ENCODE measurements around the gene TNFRSF4.

TNFRSF4 gene

DNA sequence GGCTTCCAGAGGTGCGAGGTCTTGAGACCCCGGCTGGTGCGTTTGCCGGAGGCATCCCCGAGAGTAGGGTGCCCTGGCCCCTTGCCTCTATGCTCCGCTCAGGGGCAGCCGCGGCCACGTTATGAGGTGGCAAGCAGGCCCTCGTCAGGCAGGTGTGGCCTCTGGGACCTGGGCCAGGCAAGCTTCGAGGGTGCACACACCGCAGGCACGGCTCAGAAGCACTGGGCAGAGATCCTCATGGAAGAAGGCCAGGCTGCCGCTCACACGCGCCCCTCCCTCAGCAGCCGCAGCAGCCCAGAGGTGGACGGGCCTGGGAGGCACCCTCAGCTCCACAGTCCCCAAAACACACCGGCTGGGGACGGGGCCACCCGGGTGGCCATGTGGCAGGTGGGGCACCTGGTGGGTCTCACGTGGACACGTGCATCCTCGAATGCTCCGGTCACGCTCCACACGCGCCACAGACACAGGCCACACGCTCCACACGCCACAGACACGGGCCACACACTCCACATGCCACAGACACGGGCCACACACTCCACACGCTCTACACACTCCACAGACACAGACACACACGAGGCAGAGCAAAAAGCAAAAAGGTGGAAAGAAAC, 11.4 kb upstream of the TNFRSF4 start:
- Mint-ChIP-seq H3K27ac (peak overlapping the region in 1 of 2 donors; percentile 28), H3K4me1 (ENCODE audit: low read depth in 2 of 2) (peaks cover 24 to 26% of the 10 kb centered on the region in 2 donors), H3K4me3 (no peak overlapping the region), H3K36me3 (ENCODE audit: insufficient read depth) (peaks cover 44% of the 10 kb centered on the region), H3K9me3 (no peaks in the 10 kb centered on the region), H3K27me3 (no peaks in the 10 kb centered on the region)
- no peak for ATAC-seq (replicated peaks)
- no peak for DNase-seq

DNA sequence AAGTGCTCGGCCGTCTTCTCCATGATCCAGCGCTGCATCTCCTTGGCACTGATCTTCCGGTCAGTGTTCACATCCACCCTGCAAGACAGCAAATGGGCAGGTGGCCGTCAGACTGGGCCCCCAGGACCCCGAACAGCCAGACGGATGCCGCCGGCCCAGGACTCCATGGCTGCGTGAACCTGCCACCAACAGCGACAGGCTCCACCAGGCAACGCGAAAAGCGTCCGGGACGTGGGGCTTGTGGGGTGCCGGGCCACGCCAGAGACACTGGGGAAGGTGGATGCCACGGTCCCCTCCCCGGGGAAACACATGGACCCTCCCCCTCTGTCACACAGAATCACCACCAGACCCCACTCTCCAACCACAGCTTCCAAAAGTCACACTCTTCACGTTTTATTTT, 9.9 kb upstream of the TNFRSF4 start:
- H3K36me3 Mint-ChIP-seq (ENCODE audit: insufficient read depth), result peaks cover 51% of the 10 kb centered on the region
- H3K27me3 Mint-ChIP-seq, result no peaks in the 10 kb centered on the region
- H3K9me3 Mint-ChIP-seq, result no peaks in the 10 kb centered on the region
- no peak overlapping the region for H3K4me3 Mint-ChIP-seq
- no peak for ATAC-seq (replicated peaks)
- H3K4me1 Mint-ChIP-seq (ENCODE audit: low read depth in 2 of 2), result peaks cover 20 to 23% of the 10 kb centered on the region in 2 donors
- no peak for DNase-seq
- peak overlapping the region in 1 of 2 donors; percentile 86 for H3K27ac Mint-ChIP-seq

DNA sequence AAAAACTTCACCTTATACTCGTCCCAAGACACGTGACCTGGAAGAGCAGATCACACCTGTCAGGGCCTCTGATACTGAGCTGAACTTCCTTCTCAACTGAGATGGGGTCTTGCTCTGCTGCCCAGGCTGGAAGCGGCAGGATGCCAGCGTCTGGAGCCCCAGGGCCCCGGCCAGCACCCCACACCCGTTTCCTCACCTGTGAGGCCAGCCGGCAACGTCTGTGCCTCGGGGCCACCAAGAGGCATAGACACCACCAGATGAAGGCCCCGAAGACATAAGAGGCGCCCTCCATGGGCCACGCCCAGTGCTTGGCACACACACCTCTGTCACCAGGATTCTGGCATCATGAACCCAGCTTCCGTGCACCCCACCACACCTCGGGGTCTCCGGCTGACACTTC, 9.4 kb upstream of the TNFRSF4 start:
- DNase-seq (no peak), ATAC-seq (replicated peaks) (no peak)
- no peaks in the 10 kb centered on the region for H3K9me3 Mint-ChIP-seq
- no peak overlapping the region for H3K27ac Mint-ChIP-seq
- peaks cover 47% of the 10 kb centered on the region for H3K36me3 Mint-ChIP-seq (ENCODE audit: insufficient read depth)
- peaks cover 20 to 23% of the 10 kb centered on the region in 2 donors for H3K4me1 Mint-ChIP-seq (ENCODE audit: low read depth in 2 of 2)
- no peaks in the 10 kb centered on the region for H3K27me3 Mint-ChIP-seq
- H3K4me3 Mint-ChIP-seq, result peak overlapping the region in 1 of 2 donors; percentile 40

DNA sequence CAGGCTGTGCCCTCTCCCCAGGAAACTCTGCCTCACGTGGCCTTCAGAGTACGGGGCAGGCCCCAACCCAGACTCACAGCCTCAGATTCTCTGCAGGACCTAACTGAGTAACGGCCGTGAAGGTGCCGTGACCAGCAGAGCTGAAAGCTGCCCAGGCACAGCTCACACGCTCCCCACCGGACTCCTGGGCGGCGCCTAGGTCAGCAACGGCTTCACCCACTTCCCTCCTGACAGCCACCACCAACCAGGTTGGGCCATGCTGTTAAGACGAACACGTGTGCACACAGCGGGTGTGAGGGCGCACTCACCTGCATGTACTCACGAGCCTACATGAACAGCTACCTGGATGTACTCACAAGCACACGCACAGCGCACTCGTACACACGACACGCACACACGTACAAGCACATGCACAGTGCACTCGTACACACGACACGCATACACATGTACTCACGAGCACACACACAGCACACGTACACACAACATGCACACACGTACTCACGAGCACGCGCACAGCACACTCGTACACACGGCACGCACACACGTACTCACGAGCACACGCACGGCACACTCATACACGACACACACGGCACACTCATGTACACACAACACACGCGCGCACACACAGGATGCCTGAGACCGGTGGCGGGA, 8.7 kb upstream of the TNFRSF4 start:
- ATAC-seq (replicated peaks) (no peak), DNase-seq (no peak)
- Mint-ChIP-seq H3K9me3 (no peaks in the 10 kb centered on the region), H3K36me3 (ENCODE audit: insufficient read depth) (peaks cover 46% of the 10 kb centered on the region), H3K4me3 (peak overlapping the region in 1 of 2 donors; percentile 40), H3K4me1 (ENCODE audit: low read depth in 2 of 2) (peaks cover 20 to 23% of the 10 kb centered on the region in 2 donors), H3K27ac (no peak overlapping the region), H3K27me3 (no peaks in the 10 kb centered on the region)

DNA sequence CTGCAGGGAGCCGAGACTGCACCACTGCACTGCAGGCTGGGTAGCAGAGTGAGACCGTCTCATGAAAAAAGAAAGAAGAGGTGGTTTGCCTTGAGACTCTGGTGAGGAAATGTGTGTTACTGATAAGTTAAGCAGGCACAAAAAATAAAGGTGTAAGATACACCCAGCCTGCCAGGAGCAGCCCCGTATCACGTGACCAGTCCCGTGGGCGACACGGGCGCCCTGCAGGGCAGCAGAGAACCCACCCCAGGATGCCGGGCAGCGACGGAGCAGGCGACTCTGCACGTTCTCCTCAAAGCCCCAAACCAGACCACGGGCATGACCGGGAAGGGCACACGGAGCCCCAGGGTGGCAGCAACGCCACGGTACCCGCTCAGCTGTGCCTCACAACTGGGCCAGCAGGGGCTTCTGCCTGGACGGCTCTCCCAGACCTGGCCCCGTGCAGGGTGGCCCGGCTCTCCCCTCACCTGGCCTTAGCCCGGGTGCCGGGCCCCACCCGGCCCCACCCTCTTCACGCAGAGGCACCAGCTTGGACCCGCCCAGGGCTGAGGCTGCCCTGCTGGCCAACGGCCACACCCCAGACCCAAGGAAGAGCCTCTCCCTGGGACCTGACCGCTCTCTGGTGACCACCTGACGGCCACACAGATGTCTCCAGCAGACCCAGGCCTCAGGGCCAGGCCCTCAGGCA, 8.1 kb upstream of the TNFRSF4 start:
- peaks cover 52% of the 10 kb centered on the region for H3K36me3 Mint-ChIP-seq (ENCODE audit: insufficient read depth)
- no peaks in the 10 kb centered on the region for H3K27me3 Mint-ChIP-seq
- no peak overlapping the region for H3K27ac Mint-ChIP-seq
- no peaks in the 10 kb centered on the region for H3K9me3 Mint-ChIP-seq
- peak overlapping the region in 1 of 2 donors; percentile 40 for H3K4me3 Mint-ChIP-seq
- H3K4me1 Mint-ChIP-seq (ENCODE audit: low read depth in 2 of 2), result peaks cover 20 to 23% of the 10 kb centered on the region in 2 donors
- DNase-seq (no peak), ATAC-seq (replicated peaks) (no peak)

DNA sequence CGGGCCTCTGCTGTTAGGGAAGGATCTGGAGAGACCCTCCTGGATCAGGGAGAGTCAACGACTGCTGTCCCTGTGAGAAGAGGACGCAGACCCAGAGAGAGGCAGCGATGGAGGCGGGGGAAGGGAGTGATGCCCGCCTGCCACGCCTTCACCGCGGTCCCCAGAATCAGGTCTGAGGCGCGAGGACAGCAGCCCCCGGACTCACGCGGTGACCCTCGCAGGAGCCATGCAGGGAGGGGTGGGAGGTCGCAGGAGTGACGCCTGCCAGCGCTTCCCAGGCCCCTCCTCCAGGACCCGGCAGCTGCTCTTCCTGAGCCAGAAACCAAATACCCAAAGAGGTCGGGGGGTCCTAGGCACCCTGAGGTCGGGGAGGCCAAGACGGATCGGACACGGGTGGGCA, 6.2 kb upstream of the TNFRSF4 start:
- peaks cover 22 to 24% of the 10 kb centered on the region in 2 donors for H3K4me1 Mint-ChIP-seq (ENCODE audit: low read depth in 2 of 2)
- H3K4me3 Mint-ChIP-seq, result no peak overlapping the region
- no peaks in the 10 kb centered on the region for H3K9me3 Mint-ChIP-seq
- H3K27me3 Mint-ChIP-seq, result no peaks in the 10 kb centered on the region
- peak overlapping the region; percentile 35 to 87 for H3K27ac Mint-ChIP-seq
- no peak for DNase-seq
- no peak for ATAC-seq (replicated peaks)
- peaks cover 65% of the 10 kb centered on the region for H3K36me3 Mint-ChIP-seq (ENCODE audit: insufficient read depth)

DNA sequence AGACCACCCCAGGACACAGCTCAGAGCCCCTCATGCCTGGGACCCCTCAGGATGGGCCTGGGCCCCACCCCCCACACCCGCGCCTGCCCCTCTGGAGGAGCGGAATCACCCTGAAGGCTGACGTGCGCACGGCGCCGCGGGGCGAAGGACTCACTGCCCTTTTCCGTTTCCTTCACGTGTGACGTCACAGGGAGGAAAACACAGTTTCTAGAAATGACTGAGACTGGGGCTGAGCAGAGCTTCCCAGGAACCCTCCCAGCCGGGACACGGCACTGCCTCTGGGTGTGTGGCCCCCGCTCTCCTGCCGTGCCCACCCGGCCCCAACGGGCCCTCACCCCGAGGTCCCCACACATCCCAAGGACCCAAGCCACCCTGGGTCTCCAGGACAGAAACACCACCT, 5.4 kb upstream of the TNFRSF4 start:
- peaks cover 57% of the 10 kb centered on the region for H3K36me3 Mint-ChIP-seq (ENCODE audit: insufficient read depth)
- peak; percentile 20 for ATAC-seq (replicated peaks)
- peak overlapping the region in 1 of 2 donors; percentile 14 for H3K4me3 Mint-ChIP-seq
- H3K9me3 Mint-ChIP-seq, result no peaks in the 10 kb centered on the region
- peaks cover 19 to 31% of the 10 kb centered on the region in 2 donors for H3K4me1 Mint-ChIP-seq (ENCODE audit: low read depth in 2 of 2)
- H3K27me3 Mint-ChIP-seq, result no peaks in the 10 kb centered on the region
- peak overlapping the region; percentile 52 to 87 for H3K27ac Mint-ChIP-seq
- no peak for DNase-seq

DNA sequence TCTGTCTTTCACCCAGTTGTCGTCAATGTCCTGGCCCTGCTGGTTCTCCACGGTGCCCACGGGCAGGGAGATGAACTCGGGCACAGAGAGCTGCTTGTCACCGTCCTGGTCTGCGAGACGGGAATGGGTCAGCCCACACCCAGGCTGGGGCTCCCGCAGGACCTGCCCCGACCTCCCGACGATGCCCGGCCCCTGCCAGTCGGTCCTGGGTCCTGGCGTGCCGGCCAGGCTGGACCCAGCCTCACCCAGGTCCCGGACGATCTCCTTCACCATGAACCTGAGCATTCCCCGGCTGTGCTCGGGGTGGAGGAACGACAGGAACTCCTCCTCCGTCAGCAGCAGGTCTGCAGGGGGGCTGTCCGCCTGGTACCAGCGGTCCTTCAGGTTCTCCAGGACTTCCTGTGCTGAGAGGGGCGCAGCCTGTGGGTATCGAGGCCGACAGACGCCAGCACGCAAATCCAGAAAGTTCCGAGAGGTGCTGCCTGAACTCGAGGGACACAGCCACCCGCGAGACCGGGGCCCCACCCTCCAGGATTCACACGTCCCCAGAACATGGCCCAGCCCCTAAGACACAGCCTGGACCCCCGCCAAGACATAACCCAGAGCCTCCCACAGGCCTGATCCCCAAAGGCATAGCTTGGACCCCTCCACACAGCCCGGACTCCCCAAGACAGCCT, 4.7 kb upstream of the TNFRSF4 start:
- H3K9me3 Mint-ChIP-seq, result no peaks in the 10 kb centered on the region
- H3K27me3 Mint-ChIP-seq, result no peaks in the 10 kb centered on the region
- peaks cover 59% of the 10 kb centered on the region for H3K36me3 Mint-ChIP-seq (ENCODE audit: insufficient read depth)
- ATAC-seq (replicated peaks) (no peak), DNase-seq (no peak)
- H3K4me1 Mint-ChIP-seq (ENCODE audit: low read depth in 2 of 2), result peaks cover 19 to 33% of the 10 kb centered on the region in 2 donors
- H3K27ac Mint-ChIP-seq, result peak overlapping the region; percentile 52 to 87
- peak overlapping the region in 1 of 2 donors; percentile 19 for H3K4me3 Mint-ChIP-seq

DNA sequence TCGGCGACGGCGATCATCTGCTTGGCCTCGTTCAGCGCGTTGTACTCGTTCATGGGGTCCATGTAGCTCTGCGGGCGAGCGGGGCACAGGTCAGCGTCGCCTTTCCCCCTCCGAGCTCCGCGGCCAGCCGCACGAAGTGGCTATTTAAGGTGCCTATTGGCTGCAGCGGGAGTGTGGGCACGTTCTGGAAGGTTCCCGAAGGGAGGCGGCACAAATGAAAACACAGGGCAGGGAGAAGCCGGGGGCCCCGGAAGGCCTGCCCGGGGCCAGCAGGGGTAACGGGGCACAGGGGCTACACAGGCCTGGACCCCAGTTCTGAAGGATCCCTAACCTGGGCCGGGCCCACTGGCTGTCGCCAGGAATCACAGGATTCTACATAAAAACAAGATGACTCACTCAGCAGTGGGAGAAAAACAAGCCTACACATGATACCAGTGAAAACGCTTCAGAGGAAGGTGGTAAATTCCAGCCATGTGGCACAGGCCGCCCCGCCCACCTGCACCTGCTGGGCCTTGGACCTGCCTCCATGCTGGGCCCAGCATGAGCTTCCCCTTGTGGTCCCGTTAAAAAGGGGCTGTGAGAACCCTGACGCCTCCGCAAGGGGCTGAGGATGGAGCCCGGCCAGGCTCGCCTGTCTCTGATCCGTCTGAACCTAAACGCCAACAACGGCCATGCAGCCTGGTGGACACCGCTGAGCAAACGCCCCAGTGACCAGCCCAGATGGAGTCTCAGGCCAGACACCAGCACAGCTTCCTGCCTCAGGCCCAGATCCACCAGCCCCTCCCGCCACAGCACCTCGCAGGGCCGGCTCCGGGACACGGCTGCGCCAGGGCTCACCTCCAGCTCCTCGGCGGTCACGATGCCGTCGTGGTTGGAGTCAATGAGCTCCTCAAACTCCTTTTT, 3.9 kb upstream of the TNFRSF4 start:
- ATAC-seq (replicated peaks), result no peak
- no peak for DNase-seq
- Mint-ChIP-seq H3K27ac (peak overlapping the region in 1 of 2 donors; percentile 87), H3K4me3 (peak overlapping the region in 1 of 2 donors; percentile 19), H3K27me3 (no peaks in the 10 kb centered on the region), H3K36me3 (ENCODE audit: insufficient read depth) (peaks cover 60% of the 10 kb centered on the region), H3K9me3 (no peaks in the 10 kb centered on the region), H3K4me1 (ENCODE audit: low read depth in 2 of 2) (peaks cover 19 to 30% of the 10 kb centered on the region in 2 donors)

DNA sequence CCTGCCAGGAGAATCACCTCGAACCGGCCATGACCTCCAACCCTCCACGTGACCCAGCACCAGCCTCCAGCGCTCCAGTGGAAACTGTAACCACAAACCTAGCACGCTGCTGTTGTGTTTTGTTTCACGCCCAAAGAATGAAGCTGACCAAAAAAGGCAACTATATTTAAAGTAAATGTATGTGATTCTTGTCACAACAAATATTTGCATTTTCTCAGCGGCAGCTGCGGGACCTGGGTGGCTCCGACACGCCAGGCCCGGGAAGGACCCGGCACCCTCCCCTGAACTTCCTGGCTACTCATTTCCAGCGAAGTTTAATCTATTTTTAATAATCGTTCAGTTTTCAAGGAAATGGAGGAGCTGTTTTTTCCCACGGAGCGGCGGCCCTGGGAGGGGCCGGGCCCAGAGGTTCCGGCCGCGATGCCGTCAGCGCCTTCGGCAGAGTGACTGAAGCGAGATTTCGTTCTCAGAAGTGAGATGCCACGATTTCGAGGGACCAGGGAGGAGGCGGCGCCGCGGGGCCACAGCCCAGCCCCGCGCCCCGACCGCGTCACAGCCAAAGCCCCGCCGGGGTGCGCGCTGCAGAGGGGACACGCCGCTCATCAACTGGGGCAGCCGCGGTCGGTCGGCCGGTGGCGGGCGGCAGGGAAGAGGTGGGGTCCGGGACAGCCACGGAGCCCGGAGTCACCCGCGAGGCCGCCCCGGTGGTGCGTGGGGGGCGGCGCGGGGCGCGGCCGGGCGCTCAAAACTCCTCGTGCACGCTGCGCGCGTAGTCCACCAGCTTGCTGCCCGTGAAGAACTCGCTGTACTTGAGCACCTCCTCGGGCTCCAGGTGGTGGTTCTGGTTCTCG, 3.0 kb upstream of the TNFRSF4 start:
- peaks cover 22 to 27% of the 10 kb centered on the region in 2 donors for H3K4me1 Mint-ChIP-seq (ENCODE audit: low read depth in 2 of 2)
- peak overlapping the region; percentile 84 to 98 for H3K27ac Mint-ChIP-seq
- no peaks in the 10 kb centered on the region for H3K27me3 Mint-ChIP-seq
- H3K4me3 Mint-ChIP-seq, result peak overlapping the region; percentile 2 to 65
- H3K36me3 Mint-ChIP-seq (ENCODE audit: insufficient read depth), result peaks cover 57% of the 10 kb centered on the region
- no peaks in the 10 kb centered on the region for H3K9me3 Mint-ChIP-seq
- ATAC-seq (replicated peaks), result no peak
- no peak for DNase-seq

DNA sequence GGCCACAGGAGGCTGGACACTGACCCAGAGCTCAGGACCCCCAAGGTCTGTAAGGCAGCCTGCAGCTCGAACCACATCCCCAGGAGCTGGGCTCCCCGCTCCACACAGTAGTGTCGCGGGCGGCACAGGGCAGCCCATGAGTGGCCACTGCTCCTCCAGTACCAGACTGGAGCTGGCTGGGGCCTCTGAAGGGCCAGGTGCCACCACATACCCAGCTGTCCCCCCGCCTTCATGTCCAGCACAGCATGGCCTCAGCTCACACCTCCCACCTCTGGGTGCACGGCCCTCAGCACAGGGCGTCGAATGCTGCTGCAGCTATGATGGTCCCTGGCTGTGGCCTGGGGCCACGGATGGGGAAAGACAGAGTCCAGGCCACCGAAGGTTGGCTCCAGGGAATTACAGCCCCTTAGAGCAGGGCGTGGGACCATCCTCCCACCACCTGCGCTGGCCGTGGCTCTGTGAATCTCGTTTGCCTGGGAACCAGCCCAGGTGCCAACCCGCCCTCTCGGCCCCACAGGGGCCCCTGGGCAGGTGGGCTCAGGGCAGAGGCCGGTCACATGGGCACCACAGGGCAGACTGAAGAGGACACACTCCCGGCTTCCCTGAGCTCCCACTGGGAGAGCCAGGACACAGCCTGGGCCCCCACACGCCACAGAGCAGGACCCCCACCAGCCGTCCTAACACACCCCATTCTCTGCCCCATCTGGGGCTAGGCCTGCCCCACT, 2.1 kb upstream of the TNFRSF4 start:
- Mint-ChIP-seq H3K36me3 (ENCODE audit: insufficient read depth) (peaks cover 49% of the 10 kb centered on the region), H3K4me3 (peak overlapping the region in 1 of 2 donors; percentile 65), H3K27me3 (no peaks in the 10 kb centered on the region), H3K9me3 (no peaks in the 10 kb centered on the region), H3K27ac (peak overlapping the region; percentile 84 to 98), H3K4me1 (ENCODE audit: low read depth in 2 of 2) (peaks cover 22 to 25% of the 10 kb centered on the region in 2 donors)
- DNase-seq, result no peak
- ATAC-seq (replicated peaks), result no peak

All from effector memory CD8-positive, alpha-beta T cell (primary cell).